ENCODE results near the gene PRR19. TPM values are rescaled to one million over a fixed set of nuclear protein-coding genes. Genes with fewer than 3 reads are reported as not detected.

Gene PRR19
- total RNA-seq, 2 experiments from 2014 or later, result 0.40 to 1.4 TPM

DNA sequence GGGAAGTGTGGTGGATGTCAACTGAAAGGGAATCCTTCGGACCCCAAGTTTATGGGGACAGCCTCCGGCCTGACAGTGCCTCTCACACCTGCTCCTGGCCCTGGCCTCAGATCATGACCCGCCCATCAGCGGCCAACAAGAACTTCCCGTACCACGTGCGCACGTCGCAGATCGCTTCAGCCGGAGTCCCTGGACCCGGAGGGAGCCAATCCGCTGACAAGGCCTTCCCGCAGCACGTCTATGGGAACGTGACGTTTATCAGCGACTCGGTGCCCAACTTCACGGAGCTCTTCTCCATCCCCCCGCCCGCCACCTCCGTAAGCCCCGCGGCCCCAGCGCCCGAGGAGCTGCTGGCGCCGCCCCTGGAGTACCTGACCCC, 21.5 kb downstream of the PRR19 start:
- BruUV-seq (replicated peaks), result no TSS peak
- Histone ChIP-seq H3K27ac (ENCODE audit: low read depth, low read length, poor library complexity, severe bottlenecking) (no peak overlapping the region), H3K4me3 (ENCODE audit: low read depth, low read length, poor library complexity, severe bottlenecking) (no peak overlapping the region), H3K9me3 (ENCODE audit: low read length) (no peaks in the 10 kb centered on the region), H3K36me3 (ENCODE audit: insufficient read depth, low read length) (no peaks in the 10 kb centered on the region), H3K79me2 (ENCODE audit: insufficient read depth, low read depth, low read length) (peaks cover 20% of the 10 kb centered on the region; the same call in 1 of the 2 replicates), H2AFZ (ENCODE audit: low read length) (no peak overlapping the region), H3K9me2 (ENCODE audit: insufficient read depth, low read length) (no peaks in the 10 kb centered on the region), H3K4me1 (ENCODE audit: insufficient read depth, low read length, poor library complexity, severe bottlenecking) (peaks cover 25% of the 10 kb centered on the region), H4K20me1 (ENCODE audit: insufficient read depth, low read length) (no peaks in the 10 kb centered on the region), H3K4me2 (ENCODE audit: low read length) (no peak overlapping the region)
- intact Hi-C loops (cut with micrococcal nuclease; ENCODE audit: unreplicated experiment), result no loop called here
- TF ChIP-seq, protein P1, sequence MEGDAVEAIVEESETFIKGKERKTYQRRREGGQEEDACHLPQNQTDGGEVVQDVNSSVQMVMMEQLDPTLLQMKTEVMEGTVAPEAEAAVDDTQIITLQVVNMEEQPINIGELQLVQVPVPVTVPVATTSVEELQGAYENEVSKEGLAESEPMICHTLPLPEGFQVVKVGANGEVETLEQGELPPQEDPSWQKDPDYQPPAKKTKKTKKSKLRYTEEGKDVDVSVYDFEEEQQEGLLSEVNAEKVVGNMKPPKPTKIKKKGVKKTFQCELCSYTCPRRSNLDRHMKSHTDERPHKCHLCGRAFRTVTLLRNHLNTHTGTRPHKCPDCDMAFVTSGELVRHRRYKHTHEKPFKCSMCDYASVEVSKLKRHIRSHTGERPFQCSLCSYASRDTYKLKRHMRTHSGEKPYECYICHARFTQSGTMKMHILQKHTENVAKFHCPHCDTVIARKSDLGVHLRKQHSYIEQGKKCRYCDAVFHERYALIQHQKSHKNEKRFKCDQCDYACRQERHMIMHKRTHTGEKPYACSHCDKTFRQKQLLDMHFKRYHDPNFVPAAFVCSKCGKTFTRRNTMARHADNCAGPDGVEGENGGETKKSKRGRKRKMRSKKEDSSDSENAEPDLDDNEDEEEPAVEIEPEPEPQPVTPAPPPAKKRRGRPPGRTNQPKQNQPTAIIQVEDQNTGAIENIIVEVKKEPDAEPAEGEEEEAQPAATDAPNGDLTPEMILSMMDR (conservative IDR thresholded peaks at IDR 0.05; ENCODE audit: low read length), result no peak
- TF ChIP-seq EZH2phosphoT487 (IDR thresholded peaks at IDR 0.05; ENCODE audit: borderline replicate concordance, low read depth, low read length), result no peak
- DNase-seq (ENCODE audit: low spot score), result no peak
- CTCF ChIA-PET (ENCODE audit: unreplicated experiment), result no interaction called here
- POLR2A ChIA-PET, result interaction anchor here (0.6 kb wide), 1 partner anchor 1890 kb away, joined by 4 read pairs; no protein-coding TSS in a partner anchor

DNA sequence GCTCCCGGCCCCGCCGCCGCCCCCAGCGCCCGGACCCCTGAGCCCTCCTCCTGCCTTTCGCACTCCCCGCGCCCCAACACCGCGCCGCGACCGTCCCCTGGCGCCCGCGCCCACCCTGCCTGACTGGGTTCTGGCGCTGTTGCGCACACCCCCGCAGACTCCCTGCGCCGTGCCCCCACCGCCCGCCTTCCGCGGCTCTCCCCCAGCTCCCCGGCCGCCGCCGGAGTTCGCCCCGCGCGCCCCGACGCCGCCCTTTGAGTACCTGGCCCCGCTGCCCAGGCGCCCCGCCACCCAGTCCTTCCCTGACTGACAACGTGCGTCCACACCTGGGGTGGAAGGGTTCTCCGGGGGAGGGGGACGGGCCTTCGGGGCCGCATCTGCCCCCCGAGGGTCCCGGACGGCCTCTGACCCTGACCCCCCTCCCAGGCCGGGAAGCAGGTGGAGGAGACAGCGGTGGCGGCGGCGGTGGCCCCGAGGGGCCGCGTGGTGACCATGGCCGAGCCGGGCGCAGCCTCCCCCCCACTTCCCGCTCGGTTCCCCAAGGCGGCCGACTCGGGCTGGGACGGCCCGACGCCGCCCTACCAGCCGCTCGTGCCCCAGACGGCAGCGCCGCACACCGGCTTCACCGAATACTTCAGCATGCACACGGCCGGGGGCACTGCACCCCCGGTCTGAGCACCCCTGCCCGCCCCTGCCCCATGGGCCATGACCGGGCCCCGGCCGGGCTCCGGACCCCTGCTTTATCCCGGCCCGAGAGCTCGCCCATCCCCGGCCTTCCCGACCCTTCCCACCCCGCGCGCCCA, 22.1 kb downstream of the PRR19 start:
- POLR2A ChIA-PET, result interaction anchor here (0.6 kb wide), 1 partner anchor 32 kb away, joined by 3 read pairs; no protein-coding TSS in a partner anchor
- peak overlapping the region; percentile 78; the same call in 1 of the 2 replicates for H3K4me2 ChIP-seq (ENCODE audit: low read length)
- H2AFZ ChIP-seq (ENCODE audit: low read length), result no peak overlapping the region; the same call in 1 of the 2 replicates
- intact Hi-C loops (cut with micrococcal nuclease; ENCODE audit: unreplicated experiment), result no loop called here
- no peaks in the 10 kb centered on the region for H3K9me3 ChIP-seq (ENCODE audit: low read length)
- H4K20me1 ChIP-seq (ENCODE audit: insufficient read depth, low read length), result no peaks in the 10 kb centered on the region
- peaks cover 20% of the 10 kb centered on the region; the same call in 1 of the 2 replicates for H3K79me2 ChIP-seq (ENCODE audit: insufficient read depth, low read depth, low read length)
- CTCF ChIA-PET (ENCODE audit: unreplicated experiment), result no interaction called here
- peaks cover 25% of the 10 kb centered on the region for H3K4me1 ChIP-seq (ENCODE audit: insufficient read depth, low read length, poor library complexity, severe bottlenecking)
- no peaks in the 10 kb centered on the region for H3K36me3 ChIP-seq (ENCODE audit: insufficient read depth, low read length)
- TF ChIP-seq EZH2phosphoT487 (IDR thresholded peaks at IDR 0.05; ENCODE audit: borderline replicate concordance, low read depth, low read length), result no peak
- TF ChIP-seq, protein P1 (conservative IDR thresholded peaks at IDR 0.05; ENCODE audit: low read length), result no peak
- no peak overlapping the region for H3K27ac ChIP-seq (ENCODE audit: low read depth, low read length, poor library complexity, severe bottlenecking)
- no TSS peak for BruUV-seq (replicated peaks)
- no peaks in the 10 kb centered on the region for H3K9me2 ChIP-seq (ENCODE audit: insufficient read depth, low read length)
- DNase-seq (ENCODE audit: low spot score), result no peak
- H3K4me3 ChIP-seq (ENCODE audit: low read depth, low read length, poor library complexity, severe bottlenecking), result peak overlapping the region; percentile 59
